GM21528 (cell line): ENCODE data around the gene PPP1R13B.

ENCODE experiments used
- ATAC-seq: cut with Tn5 transposase; IDR thresholded peaks from one replicate; pipeline ENCODE4 v1.9.1; 2021; ENCODE audit warnings: mild to moderate bottlenecking, moderate library complexity; ENCODE audit not compliant: unreplicated experiment, low FRiP score

PPP1R13B gene

DNA sequence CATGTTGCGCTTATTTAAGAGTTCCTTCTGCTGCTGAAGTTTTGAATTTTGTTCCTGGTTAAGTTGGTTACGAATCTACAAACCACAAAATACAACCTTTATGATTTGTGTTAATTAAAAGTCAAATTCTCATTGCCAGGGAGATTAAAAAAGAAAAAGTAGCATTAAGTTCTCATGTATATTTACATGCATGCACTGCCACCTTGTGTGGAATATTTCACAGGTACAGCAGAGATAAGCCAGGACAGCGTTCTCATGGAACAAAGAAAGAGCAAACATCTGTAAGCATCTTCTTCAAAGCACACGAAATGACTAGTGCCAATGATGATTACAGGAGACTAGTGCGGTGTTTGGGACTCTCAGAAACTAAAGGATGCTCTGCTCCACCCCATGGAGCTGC lies 97.5 kb downstream of the PPP1R13B start:
- ATAC-seq = no peak

DNA sequence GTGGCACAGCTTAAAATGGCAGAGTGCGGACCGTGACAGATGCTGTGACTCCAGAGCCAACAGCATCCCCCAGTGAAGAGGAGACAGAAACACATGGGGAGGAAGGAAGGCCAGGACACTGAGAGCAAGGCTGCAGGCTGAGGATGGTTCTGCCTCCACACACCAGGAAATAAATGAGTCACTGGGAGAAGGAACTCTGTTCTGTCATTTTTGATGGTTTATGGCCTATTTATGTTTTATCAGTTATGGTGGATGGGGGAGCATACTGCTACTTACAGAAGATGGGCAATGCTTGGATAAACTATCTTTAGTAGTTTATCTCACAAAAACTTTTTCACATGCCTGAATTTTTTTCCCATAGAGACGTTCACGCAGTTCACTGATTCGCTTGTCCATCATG lies 97.9 kb downstream of the PPP1R13B start:
- ATAC-seq = no peak

DNA sequence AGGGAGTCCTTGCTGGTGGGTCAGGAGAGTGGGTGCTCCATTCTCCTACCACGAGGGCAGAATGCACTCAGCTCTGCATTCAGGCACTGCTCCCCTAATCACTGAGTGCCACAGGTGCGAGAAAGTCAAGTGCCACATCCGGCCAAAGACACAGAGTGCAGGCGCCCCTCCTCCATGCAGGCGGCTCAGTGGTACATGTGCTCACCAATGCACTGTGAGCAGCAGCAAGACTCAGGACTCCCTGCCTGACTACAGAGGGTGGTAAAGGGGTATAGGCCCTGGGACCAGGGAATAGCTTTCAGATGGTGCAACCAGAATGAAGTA lies 98.9 kb downstream of the PPP1R13B start:
- ATAC-seq = no peak

DNA sequence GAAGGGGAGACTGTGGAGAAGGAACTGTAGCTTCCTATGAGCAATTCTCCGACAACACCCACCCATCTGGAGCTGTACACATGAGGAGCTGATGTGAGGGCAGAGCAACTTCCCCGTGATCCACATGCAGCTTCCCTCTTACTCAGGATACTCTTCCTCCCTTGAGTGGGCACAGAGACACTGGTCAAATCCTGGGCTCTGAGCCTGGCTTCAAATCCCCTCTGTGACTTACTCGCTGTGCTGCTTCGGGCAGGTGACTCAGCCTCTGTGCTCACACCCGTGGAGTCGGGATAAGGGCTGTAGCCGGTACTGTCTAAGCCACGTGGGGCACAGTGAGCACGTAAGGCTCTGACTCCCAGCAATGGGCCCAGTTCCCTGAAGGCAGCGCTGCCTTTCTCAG lies 100.7 kb downstream of the PPP1R13B start:
- no peak for ATAC-seq

DNA sequence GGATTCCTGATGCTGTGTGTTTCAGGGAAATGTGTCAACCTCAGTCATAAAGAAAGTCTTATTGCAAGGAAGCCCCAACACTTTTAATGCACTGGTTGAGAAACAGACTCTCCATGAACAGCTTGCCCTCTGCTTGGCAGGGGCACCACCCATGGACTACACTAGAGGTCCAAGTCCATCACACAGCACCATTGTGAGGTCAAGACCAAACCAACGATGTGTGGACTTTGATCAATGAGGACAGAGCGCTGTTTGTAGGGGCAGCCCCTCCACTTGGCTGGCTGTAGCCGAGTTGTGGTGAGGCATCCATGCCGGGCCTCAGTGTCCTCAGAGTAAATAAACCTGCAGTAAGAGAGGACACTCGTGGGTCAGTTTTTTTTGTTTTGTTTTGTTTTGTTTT lies 102.0 kb downstream of the PPP1R13B start:
- ATAC-seq = no peak

DNA sequence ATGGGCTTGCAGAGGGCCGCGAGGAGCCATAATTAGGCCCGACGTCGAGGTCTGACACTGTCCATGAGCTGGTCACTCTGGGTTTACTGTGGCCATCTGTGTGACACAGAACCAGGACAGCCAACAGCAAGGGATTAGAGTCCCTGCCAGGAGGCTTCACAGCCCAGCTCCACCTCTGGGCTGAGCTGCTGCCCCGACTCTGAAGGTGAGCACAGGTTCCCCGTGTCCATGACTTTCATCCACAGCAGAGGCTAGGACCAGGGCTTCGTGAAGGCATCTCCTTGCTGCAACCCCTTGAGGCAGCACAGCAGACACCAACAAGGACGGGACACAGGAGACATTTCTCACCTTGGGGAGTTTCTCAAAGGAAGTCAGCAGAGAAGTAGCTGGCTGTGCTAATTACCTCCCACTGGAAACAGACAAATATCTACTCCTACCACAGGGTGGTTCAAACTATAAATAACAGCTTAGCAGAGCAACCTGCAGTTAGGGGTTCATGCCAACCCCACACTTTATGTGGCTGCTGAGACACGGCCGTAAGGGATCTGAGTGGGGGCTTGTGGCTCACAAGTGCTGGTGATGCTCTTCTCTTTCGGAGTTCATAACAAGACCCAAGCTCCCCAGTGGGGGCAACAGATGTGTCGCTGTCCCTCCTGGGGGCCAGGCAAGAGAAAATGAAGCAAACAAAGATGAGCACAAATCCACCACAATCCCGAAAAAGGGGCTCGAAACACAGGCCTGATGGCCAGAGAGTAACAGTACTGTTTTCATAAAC lies 102.6 kb downstream of the PPP1R13B start:
- ATAC-seq = no peak

DNA sequence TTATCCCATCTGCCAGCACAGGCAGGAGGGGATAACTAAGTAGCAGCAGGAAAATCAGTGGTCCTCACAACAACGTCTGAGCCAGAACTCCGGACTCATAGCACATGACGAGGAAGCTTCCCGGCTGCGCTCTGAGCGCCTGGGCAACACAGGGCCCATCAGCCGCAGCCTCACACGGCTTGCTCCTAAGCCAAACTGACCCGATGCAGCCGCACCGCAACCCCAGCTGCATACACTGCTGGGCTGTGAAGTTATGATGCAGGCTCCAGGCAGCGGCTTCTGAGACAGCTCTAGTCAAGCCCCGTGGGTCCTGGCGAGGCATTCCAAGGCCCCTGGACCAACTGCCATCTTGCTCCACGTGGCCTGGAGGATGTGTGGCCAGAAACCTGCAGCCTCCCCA lies 103.7 kb downstream of the PPP1R13B start:
- no peak for ATAC-seq

DNA sequence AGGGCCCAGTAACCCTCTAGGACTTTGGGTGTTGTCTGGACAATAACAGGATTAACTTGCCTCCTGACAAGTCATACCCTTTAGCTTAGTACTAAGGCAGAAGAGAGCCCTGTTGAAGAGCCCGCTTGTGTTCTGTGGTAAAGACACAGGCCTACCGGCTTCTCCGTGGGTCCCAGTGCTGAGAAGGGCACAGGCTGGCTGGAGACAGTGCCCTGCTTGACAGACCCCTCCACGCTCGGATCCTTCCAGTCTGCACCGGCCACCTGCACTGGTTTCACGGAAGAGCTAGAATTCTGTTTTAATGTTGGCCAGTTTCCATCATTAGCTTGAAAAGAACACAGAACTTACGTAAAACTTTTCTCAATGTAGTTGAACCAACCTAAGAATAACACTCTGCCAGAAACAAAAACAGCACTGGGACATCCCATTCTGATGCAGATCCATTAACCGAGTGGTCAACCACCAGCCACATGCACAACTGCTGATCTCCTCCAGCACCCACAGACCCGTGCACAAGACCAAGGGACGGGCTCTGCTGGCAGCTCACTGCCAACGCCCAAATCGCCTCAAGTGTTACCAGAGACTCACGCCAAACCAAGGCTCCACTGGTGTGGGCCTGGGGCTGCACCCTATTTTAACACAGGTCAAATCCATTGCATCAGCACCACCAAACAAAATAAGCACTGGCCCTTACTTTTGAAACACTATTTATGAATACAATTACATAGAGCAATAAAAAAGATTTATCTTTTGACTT lies 104.7 kb downstream of the PPP1R13B start:
- no peak for ATAC-seq

DNA sequence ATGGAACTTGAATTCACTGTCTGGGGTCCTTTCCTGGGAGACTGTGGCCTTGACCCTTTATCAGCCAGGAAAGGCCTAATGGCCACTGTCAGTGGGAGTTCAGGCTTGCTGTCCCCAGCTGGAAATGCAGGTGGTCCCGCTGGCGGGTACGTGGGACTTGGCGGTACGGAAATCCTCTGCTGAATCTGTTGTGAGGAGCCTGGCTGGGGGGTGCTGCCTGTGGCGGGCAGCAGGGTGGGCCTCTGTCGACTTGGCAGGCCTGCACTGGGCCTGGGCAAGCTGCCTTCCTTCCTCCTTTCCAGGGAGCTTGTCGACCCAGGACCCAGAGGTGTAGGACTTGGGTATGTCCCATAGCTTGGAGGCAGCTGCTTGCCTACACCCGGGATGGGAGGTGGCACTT lies 105.5 kb downstream of the PPP1R13B start:
- ATAC-seq = no peak

DNA sequence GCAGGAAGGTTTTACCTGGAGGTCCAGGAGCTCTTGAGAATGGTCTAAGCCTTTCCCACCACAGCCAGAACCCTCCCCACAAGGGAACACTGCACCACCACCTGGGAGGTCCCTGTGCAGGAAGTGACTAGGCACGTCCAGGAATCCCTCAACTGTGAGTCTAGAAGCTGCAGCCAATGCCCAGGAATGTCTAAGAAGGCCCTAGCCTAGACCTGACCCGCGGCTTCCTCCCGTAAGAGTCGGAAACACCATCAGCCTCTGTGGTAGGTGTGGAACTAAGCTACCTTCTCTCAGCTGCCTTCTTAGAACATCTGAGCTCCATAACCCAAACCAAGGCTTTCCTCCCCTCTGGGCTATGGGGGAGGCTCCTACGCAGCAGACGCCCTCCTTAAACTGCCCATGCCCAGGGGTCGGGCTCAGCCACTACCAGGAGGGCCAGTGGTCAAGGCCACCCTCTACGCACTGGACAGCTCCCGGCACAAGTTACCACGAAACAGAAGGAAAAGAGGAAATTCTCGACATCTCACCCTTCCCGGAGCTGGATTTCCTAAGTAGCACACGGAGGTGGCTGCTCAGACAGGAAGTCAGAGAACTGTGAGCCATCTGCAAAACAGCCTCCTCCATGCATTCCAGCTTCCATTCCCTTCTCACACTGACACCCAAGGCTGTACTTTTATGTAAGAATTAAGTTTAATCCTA lies 106.2 kb downstream of the PPP1R13B start:
- no peak for ATAC-seq

DNA sequence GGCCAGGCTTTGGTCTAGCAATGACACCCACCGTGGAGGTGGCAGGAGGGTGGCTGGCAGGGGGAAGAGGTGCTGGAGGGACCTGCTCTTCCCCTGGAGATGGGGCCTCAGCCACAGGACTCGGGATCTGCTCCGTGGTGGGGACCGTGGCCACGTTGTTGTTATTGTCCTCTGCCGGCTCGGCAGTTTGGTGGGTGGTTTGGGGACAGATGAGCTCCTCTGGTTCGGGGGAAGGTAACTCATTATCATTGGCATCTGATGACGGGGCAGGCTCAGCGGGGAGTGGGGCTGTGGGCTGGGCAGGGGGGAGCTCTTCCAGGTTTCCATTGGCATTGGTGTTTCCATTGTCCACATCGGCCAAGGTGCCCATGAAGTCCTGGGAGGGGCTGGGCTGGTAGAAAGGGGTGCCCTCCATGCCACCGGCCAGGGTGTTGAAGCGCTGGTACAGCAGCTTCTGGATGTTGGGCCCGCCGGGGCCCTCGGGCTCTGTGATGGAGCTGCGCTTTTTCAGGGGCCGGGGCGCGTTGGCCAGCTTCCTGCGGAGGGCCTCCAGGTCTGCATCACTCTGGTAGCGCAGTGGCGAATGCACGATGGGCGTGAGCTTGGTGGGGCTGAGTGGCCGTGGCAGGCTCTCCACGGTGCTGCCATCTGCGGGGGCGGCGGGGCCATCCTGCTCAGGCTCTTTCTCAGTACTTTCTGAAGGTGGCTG lies 107.4 kb downstream of the PPP1R13B start:
- no peak for ATAC-seq

DNA sequence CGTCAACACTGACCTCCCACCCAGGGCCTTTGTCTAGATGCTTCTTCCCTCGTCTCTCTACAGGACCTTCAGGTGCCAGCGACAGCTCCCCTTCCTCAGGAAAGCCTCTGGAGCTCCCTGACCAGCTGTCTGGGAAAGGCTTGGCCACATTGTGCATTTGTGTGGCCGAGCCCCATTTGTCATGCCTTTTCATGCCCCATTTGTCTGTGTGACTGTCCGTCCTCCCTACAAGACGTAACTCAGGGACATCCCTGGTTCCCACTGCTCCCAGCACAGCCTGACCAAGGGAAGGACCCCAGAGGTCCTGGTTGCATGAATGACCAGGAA lies 107.9 kb downstream of the PPP1R13B start:
- ATAC-seq = no peak

DNA sequence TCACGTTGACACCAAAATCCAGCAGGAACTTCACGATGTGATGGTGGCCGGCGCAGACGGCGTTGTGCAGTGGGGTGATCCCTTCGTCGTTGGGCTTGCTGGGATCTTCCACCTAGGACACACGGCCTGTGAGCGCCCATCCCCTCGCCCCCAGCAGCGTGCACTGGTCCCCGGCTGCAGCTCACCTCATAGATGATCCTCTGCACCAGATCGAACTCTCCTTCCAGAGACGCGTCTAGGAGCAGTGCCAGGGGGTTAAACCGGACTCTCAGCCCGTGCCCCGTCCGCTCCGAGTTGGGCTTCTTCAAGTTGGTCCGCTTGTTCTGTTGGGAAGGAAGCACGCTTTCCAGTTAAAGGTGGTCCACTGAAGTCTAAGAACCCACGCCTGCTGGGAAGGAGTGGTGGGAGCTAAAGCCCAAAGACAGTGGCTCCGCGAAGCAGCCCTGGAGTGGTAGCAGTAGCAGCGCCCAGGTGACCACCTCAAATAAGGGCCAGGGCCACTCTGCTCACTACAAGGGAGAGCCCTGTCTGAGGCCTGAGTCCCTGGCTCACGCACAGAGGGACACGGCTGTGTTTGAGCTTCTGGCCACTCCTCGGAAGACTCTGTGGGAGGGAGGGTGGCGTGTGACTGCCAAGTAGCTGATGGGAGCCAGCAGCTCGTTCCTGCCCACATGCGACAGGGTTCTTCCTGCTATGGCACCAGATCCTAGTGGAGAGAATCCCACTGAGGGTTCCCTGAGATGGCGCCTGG lies 108.5 kb downstream of the PPP1R13B start:
- ATAC-seq = no peak

DNA sequence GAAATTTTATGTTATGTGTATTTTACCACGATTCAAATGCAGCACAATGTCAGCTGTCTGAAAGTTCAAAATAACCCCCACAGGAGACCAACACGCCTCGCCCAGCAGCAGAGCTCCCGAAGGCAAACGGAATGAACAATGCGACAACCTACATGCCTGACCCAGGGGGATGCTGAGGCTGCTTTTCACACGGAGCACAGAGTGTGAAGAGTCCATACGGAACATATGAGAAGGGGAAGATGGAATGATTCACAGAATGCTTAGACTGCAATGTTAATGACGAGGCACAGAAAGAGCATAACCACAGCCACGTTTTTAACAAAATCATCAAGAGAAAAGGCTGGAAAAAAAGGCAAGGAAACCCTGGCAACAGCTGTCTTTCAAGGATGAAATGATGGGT lies 109.2 kb downstream of the PPP1R13B start:
- no peak for ATAC-seq

DNA sequence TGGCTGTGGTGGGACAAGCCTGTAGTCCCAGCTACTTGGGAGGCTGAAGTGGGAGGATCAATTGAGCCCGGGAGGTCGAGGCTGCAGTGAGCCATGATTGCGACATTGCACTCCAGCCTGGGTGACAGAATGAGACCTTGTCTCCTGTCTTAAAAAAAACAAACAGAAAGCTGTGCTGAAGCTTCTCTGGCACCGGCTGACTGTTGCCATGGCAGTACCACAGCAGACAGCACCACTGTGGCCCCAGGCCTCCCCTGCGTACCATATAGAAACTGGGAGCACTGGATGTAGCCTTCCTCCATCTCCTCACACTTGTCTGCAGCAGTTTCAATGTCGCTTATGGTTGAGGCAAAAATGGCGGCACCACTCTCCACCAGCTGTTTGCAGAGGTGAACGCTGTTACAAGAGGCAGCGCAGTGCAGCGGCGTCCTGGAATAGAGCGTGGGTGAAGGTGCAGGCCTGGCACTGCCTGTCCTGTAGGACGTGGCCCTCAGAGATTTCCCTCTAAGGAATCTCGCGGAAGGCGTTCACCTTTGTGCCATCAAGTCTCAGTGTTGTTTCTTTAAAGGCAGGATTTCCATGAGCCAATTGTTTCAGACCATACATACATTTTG lies 109.8 kb downstream of the PPP1R13B start:
- ATAC-seq = no peak

DNA sequence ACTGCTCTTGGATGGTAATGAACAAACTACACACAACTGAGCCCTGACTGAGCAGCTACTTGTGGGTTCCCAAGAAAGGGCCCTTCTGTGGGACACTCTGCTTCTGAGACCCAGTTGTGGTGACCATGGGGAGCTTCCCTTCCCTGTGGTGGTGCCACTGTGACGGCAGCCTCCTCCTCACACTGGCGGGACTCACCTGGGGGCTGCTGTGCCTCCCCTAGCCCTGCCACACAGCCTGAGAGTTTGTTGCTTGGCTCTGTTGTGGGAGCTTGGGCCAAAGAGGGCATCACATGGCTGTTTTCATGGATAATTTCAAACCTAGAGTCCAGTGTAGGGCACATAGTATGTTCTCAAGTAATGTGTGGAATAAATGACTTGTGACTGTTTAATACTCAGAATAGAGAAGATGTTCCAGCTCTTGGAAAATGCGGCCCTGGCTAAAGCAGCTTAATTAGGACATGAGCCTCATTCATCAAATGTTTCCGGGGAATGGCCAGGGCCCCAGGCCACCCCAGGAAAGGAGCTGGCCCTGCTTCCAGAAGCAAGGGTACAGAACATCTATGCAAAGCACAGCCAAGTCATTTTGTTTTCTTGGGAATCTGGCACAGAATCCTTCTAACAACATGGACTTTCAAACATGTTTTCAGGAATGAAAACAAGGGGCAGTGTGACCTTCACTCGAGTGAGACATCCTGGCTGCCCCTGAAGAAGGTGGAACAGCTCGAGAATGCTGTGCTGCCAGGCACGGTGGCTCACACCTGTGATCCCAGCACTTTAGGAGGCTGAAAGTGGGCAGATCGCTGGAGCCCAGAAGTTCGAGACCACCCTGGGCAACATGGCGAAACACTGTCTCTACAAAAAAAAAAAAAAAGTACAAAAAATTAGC lies 110.6 kb downstream of the PPP1R13B start:
- ATAC-seq = no peak

DNA sequence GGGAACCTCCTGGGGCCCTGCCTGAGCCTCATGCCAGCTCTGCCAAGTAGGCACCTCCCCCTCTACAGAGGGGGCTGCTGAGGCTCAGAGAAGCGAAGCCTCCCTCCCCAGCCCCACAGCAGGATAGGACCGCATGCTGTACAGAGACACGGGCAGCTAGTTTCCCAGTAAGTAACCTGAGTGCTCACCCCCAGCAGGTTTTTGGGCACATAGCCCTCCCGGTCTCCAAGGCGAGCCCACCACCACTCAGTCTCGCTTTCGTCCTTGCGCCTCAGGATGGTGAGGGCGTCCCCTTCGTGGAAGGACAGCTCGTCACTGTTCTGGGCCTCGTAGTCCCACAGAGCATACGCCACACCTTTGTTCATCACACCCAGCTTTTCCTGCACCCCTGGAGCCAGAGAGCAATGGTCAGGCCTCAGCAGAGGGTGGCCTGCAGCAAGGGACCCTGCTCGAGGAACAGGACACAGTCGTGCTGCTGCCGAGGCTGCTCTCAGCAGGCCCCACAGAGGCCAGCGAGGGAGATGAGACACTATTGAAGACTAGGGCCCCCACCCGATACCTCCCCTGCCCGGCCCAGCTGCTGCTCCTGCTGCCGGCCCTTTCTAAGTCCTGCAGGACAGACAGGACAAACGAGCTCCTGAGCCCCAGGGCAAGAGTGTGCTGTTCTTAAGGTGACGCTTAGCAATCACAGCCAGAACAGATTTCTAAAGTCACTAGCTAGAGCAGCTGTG lies 111.4 kb downstream of the PPP1R13B start:
- no peak for ATAC-seq

DNA sequence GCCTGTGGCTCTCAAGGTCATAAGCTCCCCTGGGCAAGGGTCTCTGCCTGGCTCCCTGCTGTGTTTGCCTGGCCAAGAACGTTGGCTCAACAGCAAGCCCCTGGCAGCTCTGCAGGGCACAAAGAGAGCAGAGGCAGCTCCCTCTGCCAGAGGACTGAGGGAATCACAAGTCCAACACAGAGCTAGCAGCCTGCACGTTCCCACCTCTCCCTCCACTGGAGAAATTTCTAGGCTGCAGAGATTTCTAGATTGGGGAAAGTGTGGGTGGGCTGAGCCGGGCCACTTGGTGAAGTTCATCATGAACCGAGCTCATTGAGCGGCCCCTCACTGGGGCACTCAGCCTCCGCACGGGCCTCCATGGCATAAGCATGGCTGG lies 111.9 kb downstream of the PPP1R13B start:
- no peak for ATAC-seq
